NCI-H187 treated with DMSO at 0.1 percent for 48 hours (cell line): ENCODE measurements around the gene CLDN15.

Experiments
- DNase-seq: peaks from one replicate; lab custom pipeline; 2025; lab: John Stamatoyannopoulos, UW

Gene CLDN15

GRCh38 chr7:101244375-101245146, 7.0 kb upstream of the CLDN15 start, which contains the start of gene FIS1:
TSS of gene FIS1 (minus strand) at chr7:101245081. CDS start at chr7:101245004, 77 bp downstream.
- DNase-seq: peak; percentile 81

GRCh38 chr7:101243646-101244374, 6.2 kb upstream of the CLDN15 start:
- DNase-seq: no peak

GRCh38 chr7:101241443-101242349, 4.1 kb upstream of the CLDN15 start:
- no peak for DNase-seq

DNA sequence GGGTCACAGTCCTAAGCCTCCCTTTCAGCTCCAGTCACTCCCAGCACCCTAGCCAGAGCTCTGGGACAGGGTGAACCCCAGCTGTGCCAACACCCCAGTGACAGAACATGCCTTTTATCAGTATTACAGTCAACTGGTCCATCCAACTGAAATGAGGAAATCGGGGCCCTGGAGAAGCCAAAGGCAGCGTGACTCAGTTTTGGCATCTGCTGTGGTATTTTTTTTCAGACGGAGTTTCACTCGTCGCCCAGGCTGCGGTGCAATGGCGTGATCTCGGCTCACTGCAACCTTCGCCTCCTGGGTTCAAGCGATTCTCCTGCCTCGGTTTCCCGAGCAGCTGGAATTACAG, 3.4 kb upstream of the CLDN15 start:
- no peak for DNase-seq

DNA sequence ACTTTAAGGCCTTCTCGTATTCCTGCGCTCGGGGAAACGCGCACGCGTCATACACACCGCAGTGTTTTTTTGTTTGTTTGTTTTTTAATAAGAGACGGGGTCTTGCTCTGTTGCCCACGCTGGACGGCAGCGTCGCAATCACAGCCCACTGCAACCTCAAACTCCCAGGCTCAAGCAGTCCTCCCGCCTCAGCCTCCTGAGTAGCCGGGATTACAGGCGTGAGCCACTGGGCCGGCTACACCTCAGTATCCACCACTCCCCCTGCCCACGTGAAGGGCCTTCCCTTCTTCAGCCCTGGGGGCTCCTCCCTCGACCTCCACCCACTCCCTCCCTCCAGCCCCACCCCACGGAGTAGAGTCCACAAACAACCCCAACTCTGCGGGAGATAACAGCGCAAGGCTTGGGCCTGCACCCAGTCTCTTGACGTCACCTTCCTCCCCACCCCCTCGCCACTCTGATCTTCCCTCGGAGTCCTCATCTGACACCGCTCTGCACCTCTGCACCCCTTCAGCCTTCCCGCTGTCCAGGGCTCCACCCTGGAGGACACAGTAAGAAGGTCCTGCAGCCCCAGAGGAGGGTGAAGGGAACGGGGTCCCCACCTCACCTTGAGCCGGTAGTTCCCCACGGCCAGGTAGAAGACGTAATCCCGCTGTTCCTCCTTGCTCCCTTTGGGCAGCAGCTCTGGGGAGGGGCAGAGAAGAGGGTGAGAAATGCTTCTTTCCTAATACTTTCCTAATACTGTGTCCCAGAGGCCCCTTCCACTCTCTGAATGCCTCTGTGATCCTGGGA, 2.8 kb upstream of the CLDN15 start:
- no peak for DNase-seq

DNA sequence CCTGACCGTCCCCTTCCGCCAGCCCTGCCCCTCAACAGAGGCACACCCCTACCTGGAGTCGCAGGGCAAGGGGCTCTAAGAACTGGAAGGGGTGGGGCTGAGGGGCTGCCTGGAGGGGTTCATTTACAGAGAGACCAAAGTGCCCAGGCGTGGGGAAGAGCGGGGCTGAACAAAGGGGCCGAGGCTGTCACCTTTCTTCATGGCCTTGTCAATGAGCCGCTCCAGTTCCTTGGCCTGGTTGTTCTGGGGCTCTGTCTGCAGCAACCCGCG, 2.3 kb upstream of the CLDN15 start:
- DNase-seq: no peak

DNA sequence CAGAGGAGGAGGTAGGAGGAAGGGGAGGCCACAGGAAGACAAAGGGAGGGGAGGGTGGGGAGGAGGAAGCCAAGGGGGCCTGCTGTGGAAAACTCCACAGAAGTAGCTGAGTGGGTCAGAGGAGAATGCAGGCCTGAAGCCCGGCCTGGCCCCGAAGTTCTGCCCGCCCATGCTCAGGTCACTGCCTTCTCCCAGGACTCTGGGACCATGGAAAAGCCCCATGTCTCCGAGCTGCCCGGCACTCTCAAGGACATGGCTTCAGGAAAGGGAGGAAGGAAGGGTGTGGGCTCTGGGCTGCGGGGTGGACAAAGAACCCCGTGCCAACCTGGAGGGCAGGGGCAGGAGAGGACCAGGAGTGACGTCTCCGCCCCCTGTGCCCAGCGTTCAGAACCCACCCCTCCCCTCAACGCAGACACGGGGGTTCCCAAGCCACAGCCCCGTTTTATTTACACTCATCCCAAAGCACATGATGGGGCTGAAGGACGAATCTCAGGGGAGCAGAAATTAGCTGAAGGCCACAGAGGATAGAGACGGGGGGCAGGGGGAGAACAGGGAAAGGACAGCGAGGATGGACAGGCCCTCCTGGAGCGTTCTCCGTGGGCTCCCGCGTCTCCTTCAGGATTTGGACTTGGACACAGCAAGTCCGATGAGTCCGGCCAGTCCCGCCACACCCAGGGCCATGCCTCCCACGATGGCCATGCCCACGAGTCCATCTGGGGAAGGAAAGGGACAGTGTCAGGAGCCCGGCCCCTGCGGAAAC, 1.8 kb upstream of the CLDN15 start:
- no peak for DNase-seq

GRCh38 chr7:101238226-101239182, 902 bp upstream of the CLDN15 start:
- DNase-seq: no peak

DNA sequence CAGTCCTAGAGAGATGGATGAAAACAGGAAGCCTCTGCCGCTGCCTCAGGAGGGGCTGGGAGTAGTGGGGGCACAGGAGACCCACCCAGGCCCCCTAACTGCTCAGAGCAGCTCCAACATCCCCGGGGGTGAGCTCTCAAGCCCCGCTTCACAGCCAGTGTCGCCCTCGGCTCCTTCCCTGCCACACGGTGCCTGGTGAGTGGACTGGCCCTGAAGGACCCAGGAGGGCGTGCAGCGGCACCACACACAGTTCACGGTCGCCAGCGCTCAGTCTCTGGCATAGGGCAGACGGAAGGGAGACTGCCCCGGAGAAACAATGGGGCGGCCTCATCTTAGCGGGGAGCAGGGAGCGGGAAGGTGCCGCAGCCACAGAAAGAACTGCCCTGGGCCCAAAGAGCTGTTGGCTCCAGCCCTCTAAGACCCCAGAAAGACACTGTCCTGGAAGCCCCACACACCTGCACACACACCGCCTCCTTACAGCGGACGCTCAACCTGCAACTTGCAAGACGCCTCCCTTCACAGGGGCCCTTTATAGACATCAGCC, 1.2 kb downstream of the CLDN15 start:
- no peak for DNase-seq

DNA sequence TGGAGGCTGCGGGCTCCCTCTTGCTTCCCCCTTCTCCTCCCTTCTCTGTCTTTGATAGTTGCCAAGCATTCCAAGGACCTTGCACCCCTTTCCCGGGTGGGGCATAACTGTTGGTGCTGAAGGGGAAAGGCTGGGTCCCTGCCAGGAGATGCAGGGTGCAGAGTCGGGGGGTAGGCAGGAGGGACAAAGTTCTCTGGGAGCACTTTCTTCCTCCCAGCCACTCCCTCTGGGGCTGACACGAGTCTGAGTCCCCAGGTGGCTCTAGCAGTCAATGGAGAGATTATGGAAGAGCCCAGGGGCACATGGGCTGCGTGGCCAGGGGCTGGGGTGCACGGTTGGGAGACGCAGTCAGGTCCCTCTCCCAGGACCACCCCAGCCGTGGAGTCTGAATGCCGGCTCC, 2.1 kb downstream of the CLDN15 start:
- no peak for DNase-seq

GRCh38 chr7:101235050-101235449, 2.6 kb downstream of the CLDN15 start:
- no peak for DNase-seq

DNA sequence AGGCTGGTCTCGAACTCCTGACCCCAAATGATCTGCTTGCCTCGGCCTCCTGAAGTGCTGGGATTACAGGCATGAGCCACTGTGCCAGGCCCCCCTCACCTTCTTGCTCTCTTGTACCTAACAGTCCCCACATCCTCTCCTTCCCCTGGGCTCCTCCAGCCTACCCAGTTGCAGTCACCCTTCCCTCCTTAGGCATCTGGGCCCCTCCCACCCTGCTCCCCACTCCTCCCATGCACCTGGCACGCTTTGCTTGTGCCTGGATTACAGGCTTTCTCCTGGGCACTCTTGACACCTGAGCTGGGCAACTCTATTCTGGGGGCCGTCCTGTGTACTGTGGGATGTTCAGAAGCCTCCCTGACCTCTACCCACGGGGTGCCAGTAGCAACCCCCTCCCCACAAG, 3.0 kb downstream of the CLDN15 start:
- DNase-seq: no peak

GRCh38 chr7:101233907-101234547, 3.6 kb downstream of the CLDN15 start:
- DNase-seq: no peak

DNA sequence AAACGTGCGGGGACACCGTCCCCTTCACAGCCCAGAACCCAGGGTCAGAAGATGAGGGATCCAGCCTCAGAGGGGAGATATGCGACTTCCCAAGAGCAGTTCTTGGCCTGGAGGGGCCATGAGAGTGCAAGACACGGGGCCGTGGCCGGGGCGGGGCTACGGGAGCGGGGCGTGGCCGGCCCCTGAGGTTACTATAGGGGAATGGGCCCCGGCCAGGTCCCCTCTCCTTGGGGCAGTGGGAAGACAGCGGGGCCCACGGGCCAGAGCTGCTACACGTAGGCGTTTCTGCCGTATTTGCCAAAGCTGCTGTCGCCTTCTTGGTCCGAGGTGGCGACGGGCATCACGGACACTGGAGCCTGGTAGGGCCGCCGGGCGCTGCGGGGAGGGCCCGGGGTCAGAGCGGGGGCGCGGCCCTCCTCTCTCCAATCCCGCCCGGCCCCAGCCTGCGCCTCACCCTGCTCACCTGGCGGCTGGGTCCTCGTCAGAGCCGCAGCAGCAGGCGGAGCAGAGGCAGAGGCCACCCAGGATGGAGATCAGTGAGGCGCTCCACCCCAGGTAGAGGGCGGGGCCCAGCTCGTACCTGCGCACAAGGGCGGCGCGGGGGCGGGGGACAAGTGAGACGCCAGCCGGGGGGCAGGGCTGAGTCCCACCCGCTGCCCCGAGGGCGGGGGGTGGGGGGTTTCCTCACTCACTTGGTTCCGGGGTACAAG, 5.3 kb downstream of the CLDN15 start:
- DNase-seq: no peak

DNA sequence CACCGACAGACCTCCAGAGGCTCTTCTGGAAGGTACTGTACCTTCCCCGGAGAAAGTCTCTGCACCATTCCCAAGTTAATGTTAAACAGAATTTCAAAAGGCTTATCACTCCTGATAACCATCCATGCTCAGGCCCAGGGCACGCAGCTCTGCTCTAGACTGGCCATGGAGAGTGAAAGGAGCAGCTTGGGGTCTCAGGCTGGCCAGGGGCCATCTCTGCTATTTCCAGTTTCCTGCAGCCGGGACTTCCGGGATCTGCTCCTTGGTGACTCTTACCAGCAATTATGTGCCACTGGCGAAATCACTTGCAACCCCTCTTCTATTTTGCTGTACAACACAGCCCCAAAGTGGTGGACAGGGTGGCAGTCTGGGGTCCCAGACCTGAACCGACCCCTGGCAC, 6.0 kb downstream of the CLDN15 start:
- no peak for DNase-seq

DNA sequence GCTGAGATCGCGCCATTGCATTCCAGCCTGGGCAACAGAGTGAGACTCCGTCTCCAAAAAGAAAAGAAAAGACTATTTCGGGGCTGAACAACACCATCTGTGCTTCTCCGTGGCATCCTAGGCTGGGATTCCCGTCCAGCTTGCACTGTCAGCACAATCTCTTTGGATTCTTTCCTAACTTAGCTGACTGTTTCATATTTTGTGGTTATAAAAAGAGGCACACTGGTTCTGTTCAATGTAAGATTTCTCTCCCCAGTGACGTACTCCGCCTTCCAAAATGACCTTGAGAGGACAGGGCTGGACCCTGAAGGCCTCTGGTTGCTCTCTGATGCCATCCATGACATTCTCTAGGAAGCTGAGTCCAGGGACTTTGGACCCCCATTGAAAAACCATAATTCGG, 10.9 kb downstream of the CLDN15 start:
- DNase-seq: no peak

GRCh38 chr7:101225650-101226049, 12.0 kb downstream of the CLDN15 start:
- DNase-seq: no peak

DNA sequence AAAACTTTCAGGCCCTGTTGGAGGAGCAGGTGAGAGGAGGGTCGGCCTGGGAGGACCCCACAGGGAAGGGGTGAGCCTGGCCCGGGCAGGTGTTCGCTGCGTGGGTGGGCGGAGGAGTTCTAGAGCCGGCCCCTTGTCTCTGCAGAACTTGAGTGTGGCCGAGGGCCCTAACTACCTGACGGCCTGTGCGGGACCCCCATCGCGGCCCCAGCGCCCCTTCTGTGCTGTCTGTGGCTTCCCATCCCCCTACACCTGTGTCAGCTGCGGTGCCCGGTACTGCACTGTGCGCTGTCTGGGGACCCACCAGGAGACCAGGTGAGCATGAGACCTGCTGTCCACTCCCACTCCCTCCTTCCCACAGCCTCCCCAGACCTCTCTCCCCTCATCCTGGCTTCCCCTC, 14.1 kb downstream of the CLDN15 start:
- DNase-seq: no peak
